Mesodermal cell (in vitro differentiated cells): ENCODE data around the gene NBPF20. TPM values are rescaled to one million over a fixed set of nuclear protein-coding genes. Genes with fewer than 3 reads are reported as not detected.
"Not testable (repeated sequence)": the region's sequence is repeated elsewhere in the genome, so short reads cannot be mapped to it uniquely, and the experiment has no call there.

ENCODE experiments used
- H3K27ac ChIP-seq: 2 replicates; pipeline ENCODE4 v1.7.0; 2013; ENCODE audit warnings: mild to moderate bottlenecking, low read depth, low read length, moderate library complexity; ENCODE audit not compliant: severe bottlenecking
- H3K36me3 ChIP-seq: 2 replicates; pipeline ENCODE4 v1.7.1; 2013; ENCODE audit warnings: mild to moderate bottlenecking, low read length, moderate library complexity; ENCODE audit not compliant: control insufficient read depth, insufficient read depth
- H3K4me1 ChIP-seq: one replicate; pipeline ENCODE4 v1.7.1; 2013; ENCODE audit warnings: mild to moderate bottlenecking, low read length; ENCODE audit not compliant: insufficient read depth, control insufficient read depth, poor library complexity, severe bottlenecking
- H3K4me3 ChIP-seq: 2 replicates; pipeline ENCODE4 v1.7.0; 2013; ENCODE audit warnings: low read length, control low read depth, mild to moderate bottlenecking; ENCODE audit not compliant: insufficient read depth, poor library complexity, severe bottlenecking; ENCODE audit errors: extremely low read depth
- H3K9me3 ChIP-seq: 2 replicates; pipeline ENCODE4 v1.7.1; 2013; ENCODE audit warnings: mild to moderate bottlenecking, low read length, moderate library complexity; ENCODE audit not compliant: control insufficient read depth
- WGBS, 2 experiments: methylation state at CpG; one replicate each; pipeline ENCODE4 v1.1.5; 2013; ENCODE audit warnings: missing lambda C conversion rate in 2 of 2; ENCODE audit not compliant: insufficient coverage in 2 of 2; 5-methylcytosine and 5-hydroxymethylcytosine counted together
- polyA plus RNA-seq, 2 experiments: library from polyadenylated mRNA; stranded (reverse); fragments of 50-300 nt; gene quantifications; one replicate each; pipeline ENCODE4 v1.2.3, GENCODE V29; 2013

The NBPF20 gene, protein sequence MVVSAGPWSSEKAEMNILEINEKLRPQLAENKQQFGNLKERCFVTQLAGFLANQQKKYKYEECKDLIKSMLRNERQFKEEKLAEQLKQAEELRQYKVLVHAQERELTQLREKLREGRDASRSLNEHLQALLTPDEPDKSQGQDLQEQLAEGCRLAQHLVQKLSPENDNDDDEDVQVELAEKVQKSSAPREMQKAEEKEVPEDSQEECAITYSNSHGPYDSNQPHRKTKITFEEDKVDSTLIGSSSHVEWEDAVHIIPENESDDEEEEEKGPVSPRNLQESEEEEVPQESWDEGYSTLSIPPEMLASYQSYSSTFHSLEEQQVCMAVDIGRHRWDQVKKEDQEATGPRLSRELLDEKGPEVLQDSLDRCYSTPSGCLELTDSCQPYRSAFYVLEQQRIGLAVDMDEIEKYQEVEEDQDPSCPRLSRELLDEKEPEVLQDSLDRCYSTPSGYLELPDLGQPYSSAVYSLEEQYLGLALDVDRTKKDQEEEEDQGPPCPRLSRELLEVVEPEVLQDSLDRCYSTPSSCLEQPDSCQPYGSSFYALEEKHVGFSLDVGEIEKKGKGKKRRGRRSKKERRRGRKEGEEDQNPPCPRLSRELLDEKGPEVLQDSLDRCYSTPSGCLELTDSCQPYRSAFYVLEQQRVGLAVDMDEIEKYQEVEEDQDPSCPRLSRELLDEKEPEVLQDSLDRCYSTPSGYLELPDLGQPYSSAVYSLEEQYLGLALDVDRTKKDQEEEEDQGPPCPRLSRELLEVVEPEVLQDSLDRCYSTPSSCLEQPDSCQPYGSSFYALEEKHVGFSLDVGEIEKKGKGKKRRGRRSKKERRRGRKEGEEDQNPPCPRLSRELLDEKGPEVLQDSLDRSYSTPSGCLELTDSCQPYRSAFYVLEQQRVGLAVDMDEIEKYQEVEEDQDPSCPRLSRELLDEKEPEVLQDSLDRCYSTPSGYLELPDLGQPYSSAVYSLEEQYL (N-terminal part only)
- 1.7 TPM for polyA plus RNA-seq (2013, experiment 1 of 2)
- polyA plus RNA-seq (2013, experiment 2 of 2), result 0.86 TPM

DNA sequence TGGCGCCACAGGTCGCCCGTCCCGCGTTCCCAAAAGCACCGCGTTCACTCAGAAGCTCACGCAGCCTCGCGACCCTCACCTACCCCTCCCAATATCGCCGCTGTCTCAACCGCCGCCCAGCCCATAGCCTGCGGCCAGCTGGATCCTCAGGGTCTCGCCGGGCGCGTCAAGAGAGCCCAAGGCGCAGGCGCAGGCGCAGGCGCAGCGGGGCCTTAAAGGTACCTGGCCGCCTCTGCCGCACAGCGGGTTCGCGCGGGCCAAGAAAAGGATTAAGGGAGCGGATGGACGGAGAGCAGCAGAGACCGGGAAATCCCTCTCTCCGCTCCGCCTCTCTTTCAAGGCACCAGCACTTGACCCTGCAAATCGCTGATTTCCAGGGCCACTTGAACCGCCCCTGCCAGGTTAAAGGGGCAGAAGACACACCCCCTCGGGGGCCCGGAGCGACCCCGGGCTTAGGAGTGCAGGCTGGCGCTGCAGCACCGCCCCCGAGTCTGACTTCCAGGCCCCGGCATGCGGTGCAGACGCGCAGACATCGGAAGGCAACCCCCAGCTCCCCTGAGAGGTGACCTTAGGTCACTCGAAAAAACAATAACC lies at the start of gene NBPF20:
Gene NBPF20, minus strand, starts transcription at position 168 of the 594 bp plus-strand sequence. CDS start 20,331 bp downstream, outside the sequence.
- Histone ChIP-seq H3K4me1 (peaks cover 7% of the 10 kb centered on the region), H3K27ac (no peak within 1 kb of the TSS), H3K9me3 (peaks cover 3% of the 10 kb centered on the region), H3K36me3 (no peaks in the 10 kb centered on the region), H3K4me3 (peak within 1 kb of the TSS; percentile 52)
- WGBS, 2 experiments, result 0% methylated on average over 25 to 29 of the region's 50 CpGs

- H3K4me1 ChIP-seq, H3K4me3 ChIP-seq, H3K27ac ChIP-seq, H3K9me3 ChIP-seq, H3K36me3 ChIP-seq: not testable (repeated sequence)
- no CpG with 5 or more reads among the region's 8 CpGs for WGBS, 2 experiments
These were observed 49.5 kb upstream of the NBPF20 start for GRCh38 chr1:145474837-145475368.

DNA sequence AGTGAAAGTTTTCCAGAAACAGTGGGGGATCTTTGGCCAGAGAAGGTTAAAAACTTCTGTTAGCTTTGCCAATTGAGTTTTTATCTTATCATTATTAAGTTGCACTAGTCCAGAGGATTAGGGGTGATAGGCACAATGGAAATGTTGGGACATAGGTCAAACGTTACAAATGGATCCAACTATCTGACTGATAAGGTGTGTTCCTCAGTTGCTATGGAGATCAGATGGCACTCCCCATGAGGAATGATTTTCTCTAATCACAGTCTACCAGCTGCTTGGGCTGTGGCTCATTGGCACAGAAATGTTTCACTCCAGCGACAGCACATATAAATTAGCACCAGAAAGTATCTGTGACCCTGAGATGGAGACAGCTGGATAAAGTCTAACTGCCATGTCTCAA lies 47.3 kb upstream of the NBPF20 start:
- H3K36me3 ChIP-seq, H3K4me1 ChIP-seq, H3K9me3 ChIP-seq, H3K4me3 ChIP-seq, H3K27ac ChIP-seq: not testable (repeated sequence)
- WGBS, 2 experiments, result no CpG with 5 or more reads among the region's 2 CpGs

DNA sequence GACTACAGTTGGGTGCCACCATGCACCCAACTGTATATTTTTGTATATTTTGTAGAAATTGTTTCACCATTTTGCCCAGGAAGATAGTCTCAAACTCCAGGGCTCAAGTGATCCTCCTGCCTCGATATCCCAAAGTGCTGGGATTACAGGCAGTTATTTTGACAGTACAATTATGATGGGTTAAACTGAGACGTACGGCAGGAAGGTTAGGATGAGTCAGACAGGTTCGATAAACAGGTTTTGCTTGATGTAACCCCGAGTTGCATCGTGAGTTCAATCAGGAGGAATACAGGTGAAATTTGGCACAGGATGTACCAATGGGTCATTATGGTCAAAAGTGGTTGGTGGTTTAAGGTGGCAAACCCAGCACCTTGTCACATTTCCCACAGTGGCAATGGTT lies 46.0 kb upstream of the NBPF20 start:
- 88 to 97% methylated on average over 3 of the region's 6 CpGs for WGBS, 2 experiments
- H3K4me1 ChIP-seq, H3K4me3 ChIP-seq, H3K36me3 ChIP-seq, H3K27ac ChIP-seq, H3K9me3 ChIP-seq: not testable (repeated sequence)

GRCh38 chr1:145465405-145466144 lies 40.2 kb upstream of the NBPF20 start:
- H3K27ac ChIP-seq, result peak overlapping the region; percentile 83
- H3K4me3 ChIP-seq, result peak overlapping the region; percentile 5
- WGBS, 2 experiments, result 0 to 1% methylated on average over 3 to 15 of the region's 35 CpGs
- H3K9me3 ChIP-seq, H3K36me3 ChIP-seq, H3K4me1 ChIP-seq: not testable (repeated sequence)

- H3K4me1 ChIP-seq, H3K27ac ChIP-seq, H3K4me3 ChIP-seq, H3K9me3 ChIP-seq, H3K36me3 ChIP-seq: not testable (repeated sequence)
- no CpG with 5 or more reads among the region's 21 CpGs for WGBS, 2 experiments
These were observed 39.4 kb upstream of the NBPF20 start for GRCh38 chr1:145464708-145465336.

DNA sequence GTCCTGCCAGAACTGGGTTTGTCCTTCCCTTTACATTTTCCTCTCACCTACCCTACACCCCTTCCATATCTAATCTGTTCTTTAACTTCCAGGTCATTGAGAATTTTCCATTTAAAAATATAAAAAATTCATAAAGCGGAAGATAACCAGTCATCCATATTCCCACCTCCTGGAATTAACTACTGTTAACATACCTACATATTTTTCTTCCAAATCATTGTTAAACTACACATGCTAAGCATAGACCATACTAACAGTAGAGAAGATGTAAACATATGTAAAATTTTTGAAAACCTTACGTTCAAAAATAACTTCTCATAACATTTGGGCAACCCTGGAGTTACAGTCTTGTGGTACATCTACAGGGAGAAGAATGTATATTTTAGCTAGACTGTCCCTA lies 38.6 kb upstream of the NBPF20 start:
- no CpG with 5 or more reads among the region's 2 CpGs for WGBS, 2 experiments

GRCh38 chr1:145460684-145461083 lies 35.3 kb upstream of the NBPF20 start:
- not testable (repeated sequence) for H3K9me3 ChIP-seq, H3K27ac ChIP-seq, H3K4me3 ChIP-seq, H3K4me1 ChIP-seq, H3K36me3 ChIP-seq
- 80 to 81% methylated on average over 5 to 8 of the region's 10 CpGs for WGBS, 2 experiments

More for the DNA sequence above, 38.6 kb upstream of the NBPF20 start:
- not testable (repeated sequence) for H3K27ac ChIP-seq, H3K4me3 ChIP-seq, H3K36me3 ChIP-seq, H3K4me1 ChIP-seq, H3K9me3 ChIP-seq

DNA sequence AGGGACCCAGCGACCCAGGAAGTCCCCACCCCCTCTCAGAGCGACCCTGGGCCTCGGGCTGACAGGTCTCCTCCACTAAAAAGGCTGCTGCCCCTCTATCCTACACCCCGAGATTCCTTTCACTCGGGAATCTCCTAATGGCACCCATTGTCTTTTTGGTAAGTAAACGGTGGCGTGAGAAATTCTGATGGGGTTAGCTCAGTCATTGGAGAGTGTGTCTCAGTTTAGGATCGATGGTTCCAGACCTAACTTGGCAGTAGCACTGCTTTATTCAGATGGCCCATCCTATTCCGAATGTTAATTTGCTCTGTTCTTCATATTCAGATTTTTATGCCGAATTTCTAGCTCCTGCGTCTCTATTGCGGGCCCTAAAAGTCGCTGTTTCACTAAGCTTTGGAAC lies 34.6 kb upstream of the NBPF20 start:
- not testable (repeated sequence) for H3K4me3 ChIP-seq, H3K4me1 ChIP-seq, H3K9me3 ChIP-seq, H3K36me3 ChIP-seq, H3K27ac ChIP-seq
- 0% methylated on average over 1 of the region's 13 CpGs; no CpG with 5 or more reads in 1 of the 2 experiments for WGBS, 2 experiments
